ENCODE results near the gene VPS37B.

The VPS37B gene

DNA sequence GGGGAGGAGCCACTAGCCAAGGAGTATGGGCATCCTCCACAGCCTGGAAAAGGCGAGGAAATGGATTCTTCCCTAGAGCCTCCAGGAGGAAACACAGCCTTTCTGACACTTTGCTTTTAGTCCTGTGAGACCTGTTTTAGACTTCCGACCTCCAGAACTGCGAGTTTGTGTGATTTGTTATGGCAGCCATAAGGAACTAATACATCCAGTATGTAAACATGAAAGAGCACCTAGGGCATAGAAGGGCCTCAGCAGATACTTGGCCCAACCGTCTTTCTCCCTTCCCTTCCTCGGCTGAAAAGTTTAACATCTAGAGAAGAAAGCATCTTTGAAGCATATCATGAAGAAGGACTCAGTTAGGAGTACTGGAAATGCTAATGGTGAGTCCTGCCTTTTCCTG lies 57.1 kb downstream of the VPS37B start (continued):
- no peak for TF ChIP-seq TOX (CRISPR knock-in tag; IDR thresholded peaks at IDR 0.05; ENCODE audit: borderline replicate concordance)

- TF ChIP-seq OSR1 (CRISPR knock-in tag; IDR thresholded peaks at IDR 0.05): no peak
Observed at GRCh38 chr12:122837306-122838265, 58.3 kb downstream of the VPS37B start.

GRCh38 chr12:122836027-122836921 lies 59.6 kb downstream of the VPS37B start:
- ATAC-seq: peak; percentile 15
- TF ChIP-seq PPARA (CRISPR knock-in tag; IDR thresholded peaks at IDR 0.05; ENCODE audit: borderline replicate concordance): no peak
- no peak for TF ChIP-seq ZC3H10 (CRISPR knock-in tag; IDR thresholded peaks at IDR 0.05)
- no peak for TF ChIP-seq ZNF565 (CRISPR knock-in tag; conservative IDR thresholded peaks at IDR 0.05; ENCODE audit: low read depth)
- TF ChIP-seq, protein P1, sequence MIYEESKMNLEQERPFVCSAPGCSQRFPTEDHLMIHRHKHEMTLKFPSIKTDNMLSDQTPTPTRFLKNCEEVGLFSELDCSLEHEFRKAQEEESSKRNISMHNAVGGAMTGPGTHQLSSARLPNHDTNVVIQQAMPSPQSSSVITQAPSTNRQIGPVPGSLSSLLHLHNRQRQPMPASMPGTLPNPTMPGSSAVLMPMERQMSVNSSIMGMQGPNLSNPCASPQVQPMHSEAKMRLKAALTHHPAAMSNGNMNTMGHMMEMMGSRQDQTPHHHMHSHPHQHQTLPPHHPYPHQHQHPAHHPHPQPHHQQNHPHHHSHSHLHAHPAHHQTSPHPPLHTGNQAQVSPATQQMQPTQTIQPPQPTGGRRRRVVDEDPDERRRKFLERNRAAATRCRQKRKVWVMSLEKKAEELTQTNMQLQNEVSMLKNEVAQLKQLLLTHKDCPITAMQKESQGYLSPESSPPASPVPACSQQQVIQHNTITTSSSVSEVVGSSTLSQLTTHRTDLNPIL (CRISPR knock-in tag; IDR thresholded peaks at IDR 0.05; ENCODE audit: low read depth): no peak
- no peak for TF ChIP-seq ZNF70 (CRISPR knock-in tag; IDR thresholded peaks at IDR 0.05)
- no peak for TF ChIP-seq TSHZ2 (CRISPR knock-in tag; IDR thresholded peaks at IDR 0.05)
- TF ChIP-seq OSR1 (CRISPR knock-in tag; IDR thresholded peaks at IDR 0.05): no peak
- TF ChIP-seq CSDC2 (CRISPR knock-in tag; IDR thresholded peaks at IDR 0.05): no peak
- no peak for TF ChIP-seq ISL1 (CRISPR knock-in tag; IDR thresholded peaks at IDR 0.05)
- TF ChIP-seq ZFP30 (CRISPR knock-in tag; IDR thresholded peaks at IDR 0.05): no peak
- no peak for TF ChIP-seq TOX (CRISPR knock-in tag; IDR thresholded peaks at IDR 0.05; ENCODE audit: borderline replicate concordance)
- no peak for TF ChIP-seq SNAI2 (CRISPR knock-in tag; IDR thresholded peaks at IDR 0.05)
- no peak for TF ChIP-seq PATZ1 (CRISPR knock-in tag; IDR thresholded peaks at IDR 0.05; ENCODE audit: borderline replicate concordance)
- TF ChIP-seq ZNF8 (CRISPR knock-in tag; IDR thresholded peaks at IDR 0.05): no peak

More at GRCh38 chr12:122837306-122838265, 58.3 kb downstream of the VPS37B start:
- ATAC-seq: no peak

DNA sequence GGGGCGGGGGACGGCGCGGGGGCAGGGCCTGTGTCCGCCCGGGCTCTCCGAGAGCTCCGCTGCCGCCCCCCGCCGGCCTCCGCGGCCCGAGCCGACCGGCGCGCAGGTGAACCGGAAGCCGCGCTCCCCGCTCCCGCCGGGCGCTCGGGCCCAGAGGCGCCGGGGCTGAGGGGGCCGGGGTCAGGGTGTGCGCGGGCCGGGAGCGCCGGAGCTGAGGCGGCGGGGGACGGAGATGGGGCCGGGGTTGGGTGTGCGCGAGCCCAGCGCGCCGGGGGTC lies 60.2 kb downstream of the VPS37B start:
- peak; percentile 2; the same call in 2 of the 3 replicates for ATAC-seq
- TF ChIP-seq, protein P2, sequence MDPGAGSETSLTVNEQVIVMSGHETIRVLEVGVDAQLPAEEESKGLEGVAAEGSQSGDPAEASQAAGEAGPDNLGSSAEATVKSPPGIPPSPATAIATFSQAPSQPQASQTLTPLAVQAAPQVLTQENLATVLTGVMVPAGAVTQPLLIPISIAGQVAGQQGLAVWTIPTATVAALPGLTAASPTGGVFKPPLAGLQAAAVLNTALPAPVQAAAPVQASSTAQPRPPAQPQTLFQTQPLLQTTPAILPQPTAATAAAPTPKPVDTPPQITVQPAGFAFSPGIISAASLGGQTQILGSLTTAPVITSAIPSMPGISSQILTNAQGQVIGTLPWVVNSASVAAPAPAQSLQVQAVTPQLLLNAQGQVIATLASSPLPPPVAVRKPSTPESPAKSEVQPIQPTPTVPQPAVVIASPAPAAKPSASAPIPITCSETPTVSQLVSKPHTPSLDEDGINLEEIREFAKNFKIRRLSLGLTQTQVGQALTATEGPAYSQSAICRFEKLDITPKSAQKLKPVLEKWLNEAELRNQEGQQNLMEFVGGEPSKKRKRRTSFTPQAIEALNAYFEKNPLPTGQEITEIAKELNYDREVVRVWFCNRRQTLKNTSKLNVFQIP (CRISPR knock-in tag; IDR thresholded peaks at IDR 0.05; ENCODE audit: borderline replicate concordance, low read depth): no peak
- TF ChIP-seq CSRNP3 (CRISPR knock-in tag; IDR thresholded peaks at IDR 0.05): no peak
- TF ChIP-seq SNAI2 (CRISPR knock-in tag; IDR thresholded peaks at IDR 0.05): no peak
- no peak for TF ChIP-seq ZC3H10 (CRISPR knock-in tag; IDR thresholded peaks at IDR 0.05)
- TF ChIP-seq, protein P1 (CRISPR knock-in tag; IDR thresholded peaks at IDR 0.05; ENCODE audit: low read depth): no peak
- TF ChIP-seq TSHZ2 (CRISPR knock-in tag; IDR thresholded peaks at IDR 0.05): no peak

Data from SK-N-SH treated with all-trans-retinoic acid at 6 μM for 48 hours (cell line).